CD4-positive, alpha-beta T cell (primary cell): Measurements from ENCODE around the gene LRRC49. TPM values are rescaled to one million over a fixed set of nuclear protein-coding genes. Genes with fewer than 3 reads are reported as not detected.

Experiments used
- ATAC-seq: fragments of 200-7000 bp; cut with Tn5 transposase; one replicate; pipeline ENCODE4 v1.10.0; 2022; ENCODE audit warnings: mild to moderate bottlenecking; ENCODE audit not compliant: poor library complexity
- CTCF ChIA-PET: fragments of 350-600 bp; sonication (Branson Sonifier 250); formaldehyde crosslinking; loops from one replicate; lab custom pipeline; 2021; ENCODE audit warnings: antibody characterized with exemption, inconsistent platforms; lab: Charles Lee
- POLR2A ChIA-PET: fragments of 350-600 bp; sonication (Branson Sonifier 250); formaldehyde crosslinking; loops from one replicate; lab custom pipeline; 2021; ENCODE audit warnings: antibody characterized with exemption, inconsistent platforms; lab: Charles Lee
- DNase-seq, 14 experiments: peaks; one replicate each; pipeline ENCODE4 v3.0.0-alpha.2; 2013 to 2020; ENCODE audit warnings: mixed read lengths in 2 of 14
- H3K27ac ChIP-seq, 2 donors: one replicate each; pipeline versions ENCODE4 v1.5.1 to v1.7.0; 2013; ENCODE audit warnings: low read length in 2 of 2, low read depth in 1 of 2, mild to moderate bottlenecking in 1 of 2
- H3K27me3 ChIP-seq, 2 experiments: 1 replicate in 1 of 2; 2 replicates in 1 of 2; pipeline versions ENCODE4 v1.6.1 to v1.7.0; 2013; ENCODE audit warnings: low read length in 2 of 2, control low read depth in 1 of 2, mild to moderate bottlenecking in 1 of 2, moderate library complexity in 1 of 2; ENCODE audit not compliant: insufficient read depth in 2 of 2, control insufficient read depth in 1 of 2
- H3K36me3 ChIP-seq: one replicate; pipeline ENCODE4 v1.6.1; 2013; ENCODE audit warnings: low read length, control low read depth; ENCODE audit not compliant: insufficient read depth
- H3K4me1 ChIP-seq: one replicate; pipeline ENCODE4 v1.6.1; 2013; ENCODE audit warnings: low read length, control low read depth; ENCODE audit not compliant: insufficient read depth
- H3K4me3 ChIP-seq: one replicate; pipeline ENCODE4 v1.5.1; 2013; ENCODE audit warnings: mild to moderate bottlenecking, low read length, moderate library complexity
- H3K9me3 ChIP-seq, 2 experiments: 1 replicate in 1 of 2; 2 replicates in 1 of 2; pipeline versions ENCODE4 v1.6.1 to v1.7.0; 2013; ENCODE audit warnings: low read length in 2 of 2, mild to moderate bottlenecking in 2 of 2, control low read depth in 1 of 2, moderate library complexity in 1 of 2; ENCODE audit not compliant: control insufficient read depth in 1 of 2, insufficient read depth in 1 of 2
- H3K27ac Mint-ChIP-seq: one replicate; pipeline ENCODE4 v1.8.0; 2020; ENCODE audit warnings: mixed read lengths
- H3K27me3 Mint-ChIP-seq: one replicate; pipeline ENCODE4 v1.8.0; 2021; ENCODE audit warnings: mixed read lengths
- H3K36me3 Mint-ChIP-seq: one replicate; pipeline ENCODE4 v1.8.0; 2021; ENCODE audit warnings: low read depth, mixed read lengths
- H3K4me1 Mint-ChIP-seq: one replicate; pipeline ENCODE4 v1.8.0; 2021; ENCODE audit warnings: low read depth, mixed read lengths
- H3K4me3 Mint-ChIP-seq: one replicate; pipeline ENCODE4 v1.8.0; 2020; ENCODE audit warnings: mild to moderate bottlenecking, mixed read lengths
- H3K9me3 Mint-ChIP-seq: one replicate; pipeline ENCODE4 v1.8.0; 2020; ENCODE audit warnings: mixed read lengths
- CTCF ChIP-seq: fragments of 200-600 bp; IDR thresholded peaks from one replicate; pipeline ENCODE4 v1.8.0; 2022; ENCODE audit warnings: antibody characterized with exemption, mild to moderate bottlenecking
- intact Hi-C, 2 experiments: fragments of 100-400 bp; cut with DNase I in 1 of 2; cut with micrococcal nuclease in 1 of 2; formaldehyde crosslinking; loops; one replicate each; pipeline versions ENCODE4 v1.15.1 to v1.9.0; 2023 to 2025; cut with DNase I, micrococcal nuclease
- total RNA-seq, 174 experiments: library from RNA in 2 of 174; stranded (reverse) in 2 of 174; gene quantifications; one replicate each; pipeline ENCODE4 v1.2.3 and lab custom pipeline; 2021 to 2026

Gene LRRC49
- total RNA-seq, 2 experiments from 2014 or later = 0.39 to 0.49 TPM

- TF ChIP-seq CTCF = no peak
- no peak for DNase-seq
These were observed 162.8 kb downstream of the LRRC49 start for GRCh38 chr15:71055461-71055860.

GRCh38 chr15:71056111-71056510, 163.5 kb downstream of the LRRC49 start:
- POLR2A ChIA-PET = no interaction called here
- no peak for TF ChIP-seq CTCF
- intact Hi-C loops = loop anchor here in 1 of 2 experiments (5.0 kb wide), 1 partner anchor 214 kb away; no protein-coding TSS in a partner anchor
- Mint-ChIP-seq H3K4me3 (no peak overlapping the region), H3K9me3 (peaks cover 11% of the 10 kb centered on the region), H3K27me3 (peaks cover 23% of the 10 kb centered on the region), H3K27ac (no peak overlapping the region), H3K4me1 (no peaks in the 10 kb centered on the region), H3K36me3 (no peaks in the 10 kb centered on the region)
- H3K4me1 ChIP-seq = no peaks in the 10 kb centered on the region
- no peaks in the 10 kb centered on the region for H3K36me3 ChIP-seq
- no peaks in the 10 kb centered on the region for H3K9me3 ChIP-seq
- H3K4me3 ChIP-seq = no peak overlapping the region
- no peak for DNase-seq
- H3K27me3 ChIP-seq = peaks cover 0 to 4% of the 10 kb centered on the region in 2 experiments
- no peak for ATAC-seq
- CTCF ChIA-PET = no interaction called here
- H3K27ac ChIP-seq = no peak overlapping the region

More at GRCh38 chr15:71055461-71055860, 162.8 kb downstream of the LRRC49 start:
- H3K27me3 Mint-ChIP-seq = peaks cover 22% of the 10 kb centered on the region
- Histone ChIP-seq H3K4me3 (no peak overlapping the region), H3K4me1 (no peaks in the 10 kb centered on the region), H3K36me3 (no peaks in the 10 kb centered on the region), H3K9me3 (no peaks in the 10 kb centered on the region), H3K27ac (no peak overlapping the region), H3K27me3 (peaks cover 0 to 4% of the 10 kb centered on the region in 2 experiments)
- ATAC-seq = no peak
- intact Hi-C loops = loop anchor here in 1 of 2 experiments (5.0 kb wide), 1 partner anchor 213 kb away; no protein-coding TSS in a partner anchor
- H3K4me3 Mint-ChIP-seq = no peak overlapping the region
- CTCF ChIA-PET = no interaction called here
- H3K9me3 Mint-ChIP-seq = peaks cover 11% of the 10 kb centered on the region
- no peak overlapping the region for H3K27ac Mint-ChIP-seq
- H3K36me3 Mint-ChIP-seq = no peaks in the 10 kb centered on the region
- no peaks in the 10 kb centered on the region for H3K4me1 Mint-ChIP-seq
- POLR2A ChIA-PET = no interaction called here

- no peak overlapping the region for H3K27ac Mint-ChIP-seq
- no peaks in the 10 kb centered on the region for H3K36me3 Mint-ChIP-seq
- Histone ChIP-seq H3K9me3 (no peaks in the 10 kb centered on the region), H3K36me3 (no peaks in the 10 kb centered on the region), H3K4me1 (no peaks in the 10 kb centered on the region), H3K27ac (no peak overlapping the region), H3K27me3 (peaks cover 0 to 4% of the 10 kb centered on the region in 2 experiments), H3K4me3 (no peak overlapping the region)
- CTCF ChIA-PET = no interaction called here
- POLR2A ChIA-PET = no interaction called here
- intact Hi-C loops = loop anchor here in 1 of 2 experiments (5.0 kb wide), 1 partner anchor 215 kb away; no protein-coding TSS in a partner anchor
- no peak for TF ChIP-seq CTCF
- peaks cover 11% of the 10 kb centered on the region for H3K9me3 Mint-ChIP-seq
- H3K27me3 Mint-ChIP-seq = peaks cover 26% of the 10 kb centered on the region
- ATAC-seq = no peak
- no peak for DNase-seq
- no peak overlapping the region for H3K4me3 Mint-ChIP-seq
- no peaks in the 10 kb centered on the region for H3K4me1 Mint-ChIP-seq
These were observed 164.5 kb downstream of the LRRC49 start for GRCh38 chr15:71057143-71057542.
